ENCODE data around the gene ABL2. TPM values are rescaled to one million over a fixed set of nuclear protein-coding genes. Genes with fewer than 3 reads are reported as not detected.

The ABL2 gene
- total RNA-seq, 1 donor from 2014 or later = 9.0 TPM

GRCh38 chr1:179156708-179157107 lies 72.8 kb downstream of the ABL2 start:
- TF ChIP-seq CTCF (IDR thresholded peaks at IDR 0.05; ENCODE audit: borderline replicate concordance) = no peak
- H3K4me3 ChIP-seq = no peak overlapping the region
- no peak overlapping the region for H3K27ac ChIP-seq (replicated peaks)
- H3K27me3 ChIP-seq (ENCODE audit: low read depth) = no peaks in the 10 kb centered on the region
- intact Hi-C loops (cut with micrococcal nuclease) = no loop called here
- H3K4me1 ChIP-seq = peaks cover 30% of the 10 kb centered on the region
- H3K36me3 ChIP-seq = no peaks in the 10 kb centered on the region
- no peaks in the 10 kb centered on the region for H3K9me3 ChIP-seq (replicated peaks)
- no peak for DNase-seq

DNA sequence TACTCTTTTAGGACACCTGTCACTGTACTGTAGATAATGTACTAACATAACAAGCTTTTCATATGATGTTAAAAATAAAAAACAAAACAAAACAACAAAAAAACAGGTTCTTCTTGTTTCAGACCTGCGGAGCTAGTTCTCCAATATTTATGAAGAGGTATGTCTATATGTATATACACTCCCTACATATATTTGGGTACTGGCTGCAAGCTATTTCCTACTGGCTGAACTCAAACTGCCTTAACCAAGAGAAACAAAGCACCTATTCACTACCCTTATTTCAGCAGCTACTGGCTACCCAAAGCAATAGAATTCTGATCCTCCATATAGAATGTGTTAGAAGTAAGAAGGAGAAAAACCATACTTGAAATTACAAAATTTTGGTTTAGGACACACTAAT lies 73.5 kb downstream of the ABL2 start:
- no peaks in the 10 kb centered on the region for H3K36me3 ChIP-seq
- intact Hi-C loops (cut with micrococcal nuclease) = no loop called here
- no peak overlapping the region for H3K27ac ChIP-seq (replicated peaks)
- DNase-seq = no peak
- H3K4me1 ChIP-seq = peaks cover 36% of the 10 kb centered on the region
- no peak overlapping the region for H3K4me3 ChIP-seq
- no peaks in the 10 kb centered on the region for H3K9me3 ChIP-seq (replicated peaks)
- no peaks in the 10 kb centered on the region for H3K27me3 ChIP-seq (ENCODE audit: low read depth)
- no peak for TF ChIP-seq CTCF (IDR thresholded peaks at IDR 0.05; ENCODE audit: borderline replicate concordance)

DNA sequence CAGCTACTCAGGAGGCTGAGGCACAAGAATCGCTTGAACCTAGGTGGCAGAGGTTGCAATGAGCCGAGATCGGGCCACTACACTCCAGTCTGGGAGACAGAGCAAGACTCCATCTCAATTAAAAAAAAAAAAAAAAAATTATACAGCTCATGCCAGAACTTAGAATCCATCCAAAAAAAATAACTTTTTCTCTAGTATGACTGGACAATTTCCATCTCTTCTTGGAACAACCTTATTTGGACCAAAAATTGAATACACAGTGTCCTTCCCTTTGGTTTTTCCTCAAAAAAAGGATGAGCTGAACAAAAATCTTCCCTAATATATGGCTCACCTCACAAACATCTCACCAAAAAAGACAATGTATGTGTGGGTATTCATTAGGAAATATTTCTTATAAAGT lies 73.9 kb downstream of the ABL2 start:
- H3K9me3 ChIP-seq (replicated peaks) = no peaks in the 10 kb centered on the region
- H3K27me3 ChIP-seq (ENCODE audit: low read depth) = no peaks in the 10 kb centered on the region
- H3K4me1 ChIP-seq = peaks cover 36% of the 10 kb centered on the region
- intact Hi-C loops (cut with micrococcal nuclease) = no loop called here
- no peak for TF ChIP-seq CTCF (IDR thresholded peaks at IDR 0.05; ENCODE audit: borderline replicate concordance)
- H3K36me3 ChIP-seq = no peaks in the 10 kb centered on the region
- DNase-seq = no peak
- no peak overlapping the region for H3K27ac ChIP-seq (replicated peaks)
- no peak overlapping the region for H3K4me3 ChIP-seq

GRCh38 chr1:179154437-179154836 lies 75.0 kb downstream of the ABL2 start:
- Histone ChIP-seq H3K27ac (replicated peaks) (no peak overlapping the region), H3K36me3 (no peaks in the 10 kb centered on the region), H3K27me3 (ENCODE audit: low read depth) (no peaks in the 10 kb centered on the region), H3K9me3 (replicated peaks) (peaks cover 6% of the 10 kb centered on the region), H3K4me1 (peaks cover 36% of the 10 kb centered on the region), H3K4me3 (no peak overlapping the region)
- no peak for DNase-seq
- no peak for TF ChIP-seq CTCF (IDR thresholded peaks at IDR 0.05; ENCODE audit: borderline replicate concordance)
- intact Hi-C loops (cut with micrococcal nuclease) = no loop called here

- intact Hi-C loops (cut with micrococcal nuclease) = no loop called here
- peak overlapping the region; percentile 1 for H3K27ac ChIP-seq (replicated peaks)
- TF ChIP-seq CTCF (IDR thresholded peaks at IDR 0.05; ENCODE audit: borderline replicate concordance) = no peak
Measured at GRCh38 chr1:179153217-179153616, 76.3 kb downstream of the ABL2 start.

More at GRCh38 chr1:179153217-179153616, 76.3 kb downstream of the ABL2 start:
- no peak for DNase-seq
- Histone ChIP-seq H3K27me3 (ENCODE audit: low read depth) (no peaks in the 10 kb centered on the region), H3K36me3 (no peaks in the 10 kb centered on the region), H3K4me1 (peaks cover 33% of the 10 kb centered on the region), H3K9me3 (replicated peaks) (peaks cover 9% of the 10 kb centered on the region), H3K4me3 (no peak overlapping the region)

All from left ventricle myocardium inferior (tissue), 1 donor.